ENCODE data around the gene CSK. TPM values are rescaled to one million over a fixed set of nuclear protein-coding genes. Genes with fewer than 3 reads are reported as not detected.

Gene CSK
- total RNA-seq, 1 experiment from 2014 or later, result 49.2 TPM

DNA sequence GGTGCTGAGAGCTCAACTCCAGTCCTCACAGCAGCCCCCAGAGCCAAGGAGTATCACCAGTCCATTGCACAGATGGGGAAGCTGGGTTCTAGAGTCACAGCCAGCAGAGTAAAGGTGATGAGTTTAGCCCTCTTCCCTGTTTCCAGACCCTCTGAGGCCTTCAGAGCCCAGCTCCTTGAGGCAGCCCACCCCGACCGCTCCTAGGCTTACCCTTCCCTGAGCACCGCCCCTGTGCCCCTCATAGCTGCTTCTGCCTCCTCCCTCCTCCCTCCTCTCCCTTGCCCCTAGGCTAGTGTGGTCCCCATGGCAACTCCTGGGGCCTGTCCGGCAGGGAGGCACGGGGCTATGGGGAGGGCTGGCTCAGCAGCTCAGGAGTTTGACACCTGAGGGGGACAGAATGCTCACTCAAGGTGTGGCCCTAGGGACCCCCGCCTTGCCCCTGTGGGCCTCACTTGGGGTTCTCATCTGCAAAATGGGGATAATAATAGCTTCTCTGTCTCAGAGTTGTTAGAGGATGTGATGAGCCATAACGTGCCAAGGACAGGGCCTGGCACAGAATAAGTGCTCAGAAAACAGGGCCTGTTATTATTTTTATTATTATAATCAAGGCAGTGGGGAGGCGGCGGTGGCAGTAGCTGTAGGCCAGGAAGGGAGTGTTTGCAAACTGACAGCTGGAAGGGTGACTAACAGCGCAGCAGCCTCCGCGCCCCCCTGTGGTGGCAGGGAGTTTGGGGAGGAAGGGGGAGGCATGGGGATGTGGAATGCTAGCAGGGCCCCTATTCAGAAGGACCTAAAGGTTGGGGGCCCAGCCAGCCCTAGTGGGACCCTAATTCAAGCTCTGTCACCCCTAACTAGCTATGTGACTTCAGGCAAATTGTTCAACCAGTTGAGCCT lies 11.5 kb downstream of the CSK start:
- TF ChIP-seq, protein P1, sequence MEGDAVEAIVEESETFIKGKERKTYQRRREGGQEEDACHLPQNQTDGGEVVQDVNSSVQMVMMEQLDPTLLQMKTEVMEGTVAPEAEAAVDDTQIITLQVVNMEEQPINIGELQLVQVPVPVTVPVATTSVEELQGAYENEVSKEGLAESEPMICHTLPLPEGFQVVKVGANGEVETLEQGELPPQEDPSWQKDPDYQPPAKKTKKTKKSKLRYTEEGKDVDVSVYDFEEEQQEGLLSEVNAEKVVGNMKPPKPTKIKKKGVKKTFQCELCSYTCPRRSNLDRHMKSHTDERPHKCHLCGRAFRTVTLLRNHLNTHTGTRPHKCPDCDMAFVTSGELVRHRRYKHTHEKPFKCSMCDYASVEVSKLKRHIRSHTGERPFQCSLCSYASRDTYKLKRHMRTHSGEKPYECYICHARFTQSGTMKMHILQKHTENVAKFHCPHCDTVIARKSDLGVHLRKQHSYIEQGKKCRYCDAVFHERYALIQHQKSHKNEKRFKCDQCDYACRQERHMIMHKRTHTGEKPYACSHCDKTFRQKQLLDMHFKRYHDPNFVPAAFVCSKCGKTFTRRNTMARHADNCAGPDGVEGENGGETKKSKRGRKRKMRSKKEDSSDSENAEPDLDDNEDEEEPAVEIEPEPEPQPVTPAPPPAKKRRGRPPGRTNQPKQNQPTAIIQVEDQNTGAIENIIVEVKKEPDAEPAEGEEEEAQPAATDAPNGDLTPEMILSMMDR (conservative IDR thresholded peaks at IDR 0.05), result no peak
- Histone ChIP-seq H4K91ac (ENCODE audit: insufficient read length, low read depth, low read length) (no peak overlapping the region), H3K4me2 (ENCODE audit: insufficient read depth, insufficient read length, low read length) (no peak overlapping the region), H4K8ac (replicated peaks; ENCODE audit: insufficient read length, low read depth, low read length) (no peak overlapping the region), H2BK120ac (ENCODE audit: low read depth, low read length, poor library complexity, severe bottlenecking) (no peak overlapping the region), H2AK5ac (ENCODE audit: insufficient read length, low read length) (no peak overlapping the region), H2AFZ (ENCODE audit: low read length) (no peak overlapping the region), H3K27me3 (ENCODE audit: insufficient read depth, low read length) (no peaks in the 10 kb centered on the region), H3K9ac (ENCODE audit: extremely low read depth, insufficient read length, low read length) (no peak overlapping the region), H3K4ac (ENCODE audit: low read depth, low read length) (no peak overlapping the region), H3K23ac (ENCODE audit: insufficient read length, low read depth, low read length) (no peak overlapping the region), H3K14ac (ENCODE audit: insufficient read depth, low read length) (no peak overlapping the region), H3K56ac (ENCODE audit: insufficient read length, low read depth, low read length) (no peak overlapping the region), H3K23me2 (ENCODE audit: insufficient read length, low read depth, low read length, poor library complexity, severe bottlenecking) (no peaks in the 10 kb centered on the region), H3T11ph (ENCODE audit: low read length) (no peak overlapping the region), H3K79me1 (ENCODE audit: insufficient read depth, low read depth, low read length, poor library complexity, severe bottlenecking) (no peaks in the 10 kb centered on the region), H2BK20ac (ENCODE audit: low read depth, low read length, poor library complexity, severe bottlenecking) (no peak overlapping the region), H2BK5ac (ENCODE audit: insufficient read length, low read length) (no peak overlapping the region), H3K27ac (ENCODE audit: insufficient read length, low read depth, low read length) (no peak overlapping the region), H3K4me1 (ENCODE audit: insufficient read depth, low read length) (peaks cover 2% of the 10 kb centered on the region; the same call in 1 of the 2 replicates), H3K79me2 (ENCODE audit: insufficient read depth, low read length) (no peaks in the 10 kb centered on the region), H3K9me3 (ENCODE audit: control insufficient read depth, low read depth, low read length) (no peaks in the 10 kb centered on the region), H4K5ac (ENCODE audit: insufficient read length, low read depth, low read length) (no peak overlapping the region), H2BK15ac (ENCODE audit: low read depth, low read length) (no peak overlapping the region), H2BK12ac (ENCODE audit: insufficient read length, low read depth, low read length) (no peak overlapping the region), H3K18ac (ENCODE audit: insufficient read length, low read depth, low read length) (no peak overlapping the region), H4K20me1 (ENCODE audit: control insufficient read depth, insufficient read depth, insufficient read length) (no peaks in the 10 kb centered on the region)
- Mint-ChIP-seq H3K36me3 (ENCODE audit: insufficient read depth in 1 of 3, low read depth in 3 of 3) (peaks cover 0 to 2% (median 0%) of the 10 kb centered on the region in 3 experiments; a peak in 2 of 7 replicates), H3K27me3 (ENCODE audit: low read depth) (no peaks in the 10 kb centered on the region), H3K4me3 (no peak overlapping the region; a peak in 1 of 5 replicates), H3K9me3 (no peaks in the 10 kb centered on the region; a peak in 1 of 5 replicates), H3K4me1 (peaks cover 24 to 26% of the 10 kb centered on the region in 2 experiments), H3K27ac (no peak overlapping the region)
- WGBS (ENCODE audit: extremely low coverage, insufficient read length, low lambda C conversion rate), result no CpG with 5 or more reads among the region's 12 CpGs
- no peak for DNase-seq

Measured in H9 (cell line).